ENCODE data around the gene DNAAF1.

DNA sequence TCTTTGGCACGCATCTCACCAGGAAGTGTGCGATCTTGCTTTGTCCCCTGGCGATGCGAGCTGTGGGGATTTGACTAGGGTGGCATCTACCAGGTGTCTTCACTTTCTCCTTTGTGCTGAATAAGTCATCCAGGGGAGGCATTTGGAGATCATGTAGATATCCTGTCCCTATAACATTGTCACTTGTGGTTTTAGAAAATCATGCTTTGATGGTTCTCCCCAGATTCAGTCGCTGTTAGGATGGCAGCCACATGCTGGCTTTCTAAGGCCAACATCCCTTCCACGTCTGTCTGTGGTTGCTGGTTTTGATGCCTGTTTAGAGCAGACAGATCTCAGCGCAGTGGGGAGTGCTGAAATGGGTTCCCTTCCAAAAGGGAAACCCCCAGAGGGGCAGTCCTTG is 48.4 kb downstream of the DNAAF1 start:
- TF ChIP-seq POLR2A (IDR thresholded peaks at IDR 0.05), result no peak
- TF ChIP-seq, protein P1, sequence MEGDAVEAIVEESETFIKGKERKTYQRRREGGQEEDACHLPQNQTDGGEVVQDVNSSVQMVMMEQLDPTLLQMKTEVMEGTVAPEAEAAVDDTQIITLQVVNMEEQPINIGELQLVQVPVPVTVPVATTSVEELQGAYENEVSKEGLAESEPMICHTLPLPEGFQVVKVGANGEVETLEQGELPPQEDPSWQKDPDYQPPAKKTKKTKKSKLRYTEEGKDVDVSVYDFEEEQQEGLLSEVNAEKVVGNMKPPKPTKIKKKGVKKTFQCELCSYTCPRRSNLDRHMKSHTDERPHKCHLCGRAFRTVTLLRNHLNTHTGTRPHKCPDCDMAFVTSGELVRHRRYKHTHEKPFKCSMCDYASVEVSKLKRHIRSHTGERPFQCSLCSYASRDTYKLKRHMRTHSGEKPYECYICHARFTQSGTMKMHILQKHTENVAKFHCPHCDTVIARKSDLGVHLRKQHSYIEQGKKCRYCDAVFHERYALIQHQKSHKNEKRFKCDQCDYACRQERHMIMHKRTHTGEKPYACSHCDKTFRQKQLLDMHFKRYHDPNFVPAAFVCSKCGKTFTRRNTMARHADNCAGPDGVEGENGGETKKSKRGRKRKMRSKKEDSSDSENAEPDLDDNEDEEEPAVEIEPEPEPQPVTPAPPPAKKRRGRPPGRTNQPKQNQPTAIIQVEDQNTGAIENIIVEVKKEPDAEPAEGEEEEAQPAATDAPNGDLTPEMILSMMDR (IDR thresholded peaks at IDR 0.05), result no peak
